Hepatocyte (in vitro differentiated cells): ENCODE measurements around the gene KRT37.

ENCODE experiments used
- EZH2 ChIP-seq: fragments of 200-600 bp; sonication (generic); IDR thresholded peaks from 2 replicates; pipeline ENCODE4 v1.6.1; 2016; ENCODE audit warnings: antibody characterized with exemption, mild to moderate bottlenecking, borderline replicate concordance
- TF ChIP-seq, protein P1 (sequence below): fragments of 200-600 bp; sonication (generic); IDR thresholded peaks from 2 replicates; pipeline ENCODE4 v1.5.1; 2016; ENCODE audit warnings: antibody characterized with exemption, mild to moderate bottlenecking; ENCODE audit not compliant: poor library complexity

DNA sequence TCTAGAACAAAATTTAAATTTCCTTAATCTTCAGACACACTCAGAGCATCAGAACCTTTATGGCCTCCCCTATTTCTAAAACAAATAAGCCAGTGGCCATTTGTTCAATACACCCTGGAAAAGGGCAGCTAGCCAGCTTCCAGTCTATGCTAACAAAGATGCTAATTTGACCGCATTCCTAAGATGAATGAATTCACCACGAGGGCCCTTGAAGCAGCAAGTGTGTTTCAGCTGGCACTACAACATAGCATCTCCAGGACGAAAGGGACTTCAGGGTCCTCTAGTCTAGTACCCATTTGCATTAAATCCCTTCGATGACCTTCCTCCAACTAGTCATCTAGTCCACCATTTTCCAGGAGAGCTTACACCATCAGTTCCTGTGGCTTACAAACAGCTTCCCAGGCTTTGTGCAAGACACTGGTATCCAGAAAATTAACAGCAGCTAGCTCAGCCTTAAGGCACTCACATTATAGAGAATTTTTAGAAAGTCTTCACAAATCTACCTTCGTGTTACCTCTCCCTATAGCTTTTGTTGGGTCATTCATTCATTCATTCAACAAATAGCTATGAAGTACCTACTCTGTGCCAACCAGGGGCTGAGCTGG is 10.9 kb downstream of the KRT37 start:
- TF ChIP-seq, protein P1, sequence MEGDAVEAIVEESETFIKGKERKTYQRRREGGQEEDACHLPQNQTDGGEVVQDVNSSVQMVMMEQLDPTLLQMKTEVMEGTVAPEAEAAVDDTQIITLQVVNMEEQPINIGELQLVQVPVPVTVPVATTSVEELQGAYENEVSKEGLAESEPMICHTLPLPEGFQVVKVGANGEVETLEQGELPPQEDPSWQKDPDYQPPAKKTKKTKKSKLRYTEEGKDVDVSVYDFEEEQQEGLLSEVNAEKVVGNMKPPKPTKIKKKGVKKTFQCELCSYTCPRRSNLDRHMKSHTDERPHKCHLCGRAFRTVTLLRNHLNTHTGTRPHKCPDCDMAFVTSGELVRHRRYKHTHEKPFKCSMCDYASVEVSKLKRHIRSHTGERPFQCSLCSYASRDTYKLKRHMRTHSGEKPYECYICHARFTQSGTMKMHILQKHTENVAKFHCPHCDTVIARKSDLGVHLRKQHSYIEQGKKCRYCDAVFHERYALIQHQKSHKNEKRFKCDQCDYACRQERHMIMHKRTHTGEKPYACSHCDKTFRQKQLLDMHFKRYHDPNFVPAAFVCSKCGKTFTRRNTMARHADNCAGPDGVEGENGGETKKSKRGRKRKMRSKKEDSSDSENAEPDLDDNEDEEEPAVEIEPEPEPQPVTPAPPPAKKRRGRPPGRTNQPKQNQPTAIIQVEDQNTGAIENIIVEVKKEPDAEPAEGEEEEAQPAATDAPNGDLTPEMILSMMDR: no peak
- no peak for TF ChIP-seq EZH2
